GM21619 (cell line): ENCODE measurements around the gene MTRR.

Experiments used
- ATAC-seq: cut with Tn5 transposase; IDR thresholded peaks from one replicate; pipeline ENCODE4 v1.9.1; 2021; ENCODE audit not compliant: unreplicated experiment

The MTRR gene

DNA sequence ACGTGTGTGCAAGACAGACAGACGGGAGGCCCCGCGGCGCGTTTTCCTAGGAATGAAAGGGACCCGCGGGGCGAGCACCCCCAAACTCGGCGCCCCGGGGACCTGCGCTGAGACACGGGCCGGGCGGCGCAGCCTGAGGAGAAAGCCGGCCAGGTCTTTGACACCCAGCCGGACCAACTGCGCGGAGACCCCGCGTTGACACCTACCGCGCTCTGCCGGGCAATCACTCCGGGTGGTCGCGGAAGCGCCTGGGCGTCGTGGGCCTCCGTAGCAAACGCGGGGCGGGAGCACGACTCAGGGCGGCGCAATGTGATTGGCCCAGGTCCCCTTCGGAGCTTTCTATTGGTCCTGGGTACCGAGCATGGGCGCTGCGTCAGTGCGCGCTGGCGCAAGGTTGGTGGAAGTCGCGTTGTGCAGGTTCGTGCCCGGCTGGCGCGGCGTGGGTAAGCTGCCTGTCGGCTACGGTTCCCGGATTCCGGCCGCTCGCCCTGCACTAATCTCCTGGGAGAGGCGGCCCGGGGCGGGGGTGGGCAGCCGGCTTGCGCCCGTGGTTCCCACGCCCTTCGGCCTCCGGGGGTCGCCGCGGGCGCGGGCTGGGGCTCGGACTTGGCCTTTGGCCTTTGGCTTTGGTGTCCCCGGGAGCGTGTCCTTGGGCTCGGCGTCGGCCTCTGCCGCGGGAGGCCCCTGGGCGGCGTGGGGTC lies at the start of gene MTRR, which contains the start of gene FASTKD3:
MTRR (plus strand) TSS at position 376 of the 701 bp plus-strand sequence. CDS start 1,647 bp downstream, outside the sequence.
FASTKD3 (minus strand) TSS at position 259 of the 701 bp plus-strand sequence. CDS start 948 bp downstream, outside the sequence.
- ATAC-seq: peak; percentile 96

DNA sequence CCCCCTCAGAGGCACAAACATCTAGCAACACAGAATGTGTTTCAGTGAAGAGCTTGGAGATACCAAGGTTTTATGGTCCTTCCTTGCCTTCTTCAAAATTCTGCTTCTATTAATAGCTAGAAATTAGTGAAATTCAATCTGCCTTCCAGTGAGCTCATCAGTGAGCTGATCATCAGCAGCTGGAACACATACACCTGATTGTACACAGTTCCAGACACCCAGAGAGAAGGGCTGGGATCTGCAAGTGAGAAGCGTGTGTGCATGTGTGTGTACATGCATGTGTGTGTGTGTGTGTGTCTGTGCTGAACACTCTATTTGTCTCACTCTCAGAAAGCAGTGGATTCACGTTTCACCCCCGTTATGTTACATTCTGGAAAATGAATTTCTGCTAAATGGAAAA lies 46.5 kb upstream of the MTRR start:
- ATAC-seq: no peak

DNA sequence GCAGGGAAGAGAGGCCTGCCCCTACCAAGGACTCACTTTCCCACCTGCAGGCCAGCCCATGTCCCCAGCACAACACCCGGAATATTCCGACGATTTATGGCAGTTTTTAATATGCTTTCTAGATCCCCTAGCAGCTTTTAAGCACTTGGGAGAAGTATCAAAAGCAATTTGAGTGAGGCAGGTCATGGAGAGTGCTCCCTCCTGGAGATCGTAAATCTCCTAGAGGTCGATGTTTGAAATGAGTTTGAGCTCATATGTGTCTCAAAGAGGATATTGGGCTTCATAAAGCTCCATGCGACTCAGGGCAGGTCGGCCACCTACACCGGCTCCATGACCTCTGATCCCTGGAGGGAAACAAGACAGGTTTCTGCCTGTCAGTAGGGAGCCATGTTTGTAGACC lies 45.4 kb upstream of the MTRR start:
- ATAC-seq: no peak

DNA sequence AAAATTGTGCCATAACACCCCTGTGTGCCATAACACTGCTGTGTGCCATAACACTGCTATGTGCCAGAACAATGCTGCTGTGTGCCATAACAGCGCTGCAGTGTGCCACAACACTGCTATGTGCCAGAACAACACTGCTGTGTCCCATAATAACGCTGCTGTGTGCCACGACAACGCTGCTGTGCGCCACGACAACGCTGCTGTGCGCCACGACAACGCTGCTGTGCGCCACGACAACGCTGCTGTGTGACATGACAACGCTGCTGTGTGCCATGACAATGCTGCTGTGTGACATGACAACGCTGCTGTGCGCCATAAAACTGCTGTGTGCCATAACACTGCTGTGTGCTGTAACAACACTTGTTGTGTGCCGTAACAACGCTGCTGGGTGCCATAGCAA lies 44.0 kb upstream of the MTRR start:
- no peak for ATAC-seq

DNA sequence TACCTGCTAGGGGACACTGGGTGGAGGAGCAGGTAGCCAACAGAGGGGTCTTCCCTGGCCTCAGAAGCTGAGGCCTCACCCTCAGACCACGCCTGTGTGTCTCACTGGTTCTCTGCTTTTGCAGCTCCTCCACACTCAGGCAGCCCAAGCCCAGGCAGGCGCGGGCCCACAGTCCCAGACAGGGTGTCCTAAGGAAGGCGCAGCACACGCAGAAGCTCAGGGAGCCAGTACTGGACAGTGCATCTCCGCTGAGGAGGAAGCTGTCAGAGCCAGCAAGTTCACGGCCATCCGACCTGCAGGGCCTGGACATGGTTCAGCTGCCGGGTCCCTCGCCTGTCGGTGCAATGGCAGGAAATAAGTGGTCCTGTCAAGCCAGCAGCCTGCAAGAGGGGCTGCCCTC lies 43.3 kb upstream of the MTRR start:
- no peak for ATAC-seq

DNA sequence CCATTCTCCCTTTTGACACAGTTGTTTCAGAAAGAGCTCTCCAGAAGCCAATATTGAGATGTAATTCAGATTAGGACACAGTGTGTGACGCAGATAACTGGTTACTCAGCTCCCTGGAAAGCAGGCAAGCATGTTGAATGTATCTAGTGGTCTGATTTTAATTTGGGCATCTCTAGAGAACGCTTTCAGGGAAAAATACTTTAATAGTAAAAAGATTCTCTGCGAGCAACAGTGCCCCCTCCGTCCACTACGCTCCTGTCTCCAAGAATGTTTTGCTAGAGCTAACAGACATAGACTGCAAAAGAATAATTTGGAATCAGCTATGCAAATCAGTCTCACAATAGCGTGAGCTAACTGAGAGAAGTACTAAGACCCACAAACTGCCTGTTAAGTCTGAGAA lies 41.3 kb upstream of the MTRR start:
- no peak for ATAC-seq

DNA sequence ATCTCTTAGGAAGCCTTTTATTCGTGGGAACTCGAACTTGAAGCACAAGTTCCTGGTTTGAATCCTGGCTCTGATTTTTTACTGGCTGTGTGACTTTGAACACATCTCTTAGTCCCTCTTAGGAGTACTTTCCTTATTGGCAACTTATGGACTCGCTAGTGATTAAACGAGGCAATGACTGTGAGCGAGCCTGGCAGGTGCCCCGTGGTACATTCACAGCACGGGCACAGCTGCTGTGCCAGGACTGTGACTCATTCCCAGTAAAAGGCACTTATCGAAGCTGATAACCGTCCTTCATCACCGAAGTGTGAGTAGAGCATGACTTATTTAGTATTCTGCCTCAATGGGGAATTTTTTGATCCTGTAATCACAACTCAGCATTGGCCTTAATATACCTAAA lies 40.7 kb upstream of the MTRR start:
- no peak for ATAC-seq

DNA sequence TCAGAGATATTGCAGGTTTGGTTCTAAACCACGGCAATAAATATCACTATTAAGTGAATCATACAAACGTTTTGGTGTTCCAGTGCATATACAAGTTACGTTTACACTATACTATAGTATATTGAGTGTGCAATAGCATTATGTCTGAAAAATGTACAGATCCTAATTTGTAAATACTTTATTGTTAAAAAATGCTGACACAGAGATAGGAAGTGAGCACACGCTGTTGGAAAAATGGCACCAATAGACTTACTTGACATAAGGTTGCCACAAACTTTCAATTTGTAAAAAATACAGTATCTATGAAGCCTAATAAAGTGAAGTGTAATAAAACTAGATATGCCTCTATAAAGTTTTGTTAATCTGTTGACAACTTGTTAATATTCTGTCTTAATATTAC lies 34.0 kb upstream of the MTRR start:
- ATAC-seq: no peak

DNA sequence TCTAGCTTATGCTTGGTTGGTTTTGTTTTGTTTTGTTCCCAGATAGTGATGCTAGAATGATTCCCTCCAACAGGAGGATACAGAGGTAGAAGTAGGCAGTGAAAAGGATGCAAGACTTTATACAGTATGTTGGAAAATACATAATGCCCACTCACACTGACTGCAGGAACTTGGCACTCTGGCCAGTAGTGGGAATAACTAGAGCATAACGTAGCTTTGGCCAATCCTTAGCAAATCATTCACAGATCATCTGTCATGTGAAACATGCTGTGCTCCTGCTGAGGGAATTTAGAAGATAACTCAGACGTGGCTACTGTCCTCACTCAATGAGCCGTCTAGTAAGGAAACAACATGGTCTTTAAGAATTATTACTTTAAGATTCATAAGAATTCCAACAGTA lies 31.5 kb upstream of the MTRR start:
- ATAC-seq: no peak

DNA sequence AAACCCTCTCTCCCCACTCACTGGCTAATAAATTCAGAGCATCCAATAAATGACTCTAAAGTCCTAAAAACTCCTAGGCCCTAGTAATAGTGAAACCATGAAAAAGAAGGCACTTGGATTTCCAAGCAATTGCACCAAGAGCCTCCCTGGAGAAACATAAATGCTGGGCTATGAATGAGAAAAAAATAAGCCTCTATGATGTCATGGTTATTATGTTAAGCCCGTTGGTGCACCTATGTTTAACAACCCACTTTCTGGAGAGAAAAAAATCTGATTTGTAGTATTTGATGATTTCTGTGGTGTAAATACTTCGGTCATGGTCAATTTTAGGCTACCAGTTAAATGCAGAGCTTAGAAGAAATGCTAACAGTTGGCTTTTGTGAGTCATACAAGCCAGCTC lies 26.4 kb upstream of the MTRR start:
- no peak for ATAC-seq

DNA sequence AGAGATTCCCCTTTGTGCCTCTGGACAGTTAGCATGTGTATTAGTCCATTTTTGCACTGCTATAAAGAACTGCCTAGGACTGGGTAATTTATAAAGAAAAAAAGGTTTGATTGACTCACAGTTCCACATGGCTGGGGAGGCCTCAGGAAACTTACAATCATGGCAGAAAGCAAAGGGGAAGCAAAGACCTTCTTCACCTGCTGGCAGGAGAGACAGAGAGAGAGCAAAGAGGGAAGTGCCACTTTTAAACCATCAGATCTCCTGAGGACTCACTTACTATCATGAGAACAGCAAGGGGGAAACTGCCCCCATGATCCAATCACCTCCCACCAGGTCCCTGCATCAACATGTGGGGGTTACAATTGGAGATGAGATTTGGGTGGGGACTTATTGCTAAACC lies 24.0 kb upstream of the MTRR start:
- no peak for ATAC-seq

DNA sequence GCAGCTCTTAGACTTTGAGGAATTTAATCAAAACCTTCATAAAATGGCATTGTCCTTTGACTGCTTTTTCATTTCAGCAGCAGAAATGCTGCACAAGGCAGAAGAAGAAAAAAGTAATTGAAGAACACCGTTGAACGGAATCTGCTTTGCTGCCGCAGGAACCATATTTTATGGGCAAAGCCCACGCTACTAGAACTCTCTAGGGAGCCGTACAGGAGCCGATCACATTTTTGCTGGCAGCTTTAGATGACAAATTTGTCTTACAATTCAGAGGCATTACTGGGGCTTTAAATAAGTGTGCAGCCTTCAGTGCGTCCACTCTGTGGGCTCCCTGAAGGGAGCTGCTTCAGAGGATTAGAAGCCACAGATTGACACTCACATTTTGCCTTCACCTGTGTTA lies 23.4 kb upstream of the MTRR start:
- no peak for ATAC-seq

DNA sequence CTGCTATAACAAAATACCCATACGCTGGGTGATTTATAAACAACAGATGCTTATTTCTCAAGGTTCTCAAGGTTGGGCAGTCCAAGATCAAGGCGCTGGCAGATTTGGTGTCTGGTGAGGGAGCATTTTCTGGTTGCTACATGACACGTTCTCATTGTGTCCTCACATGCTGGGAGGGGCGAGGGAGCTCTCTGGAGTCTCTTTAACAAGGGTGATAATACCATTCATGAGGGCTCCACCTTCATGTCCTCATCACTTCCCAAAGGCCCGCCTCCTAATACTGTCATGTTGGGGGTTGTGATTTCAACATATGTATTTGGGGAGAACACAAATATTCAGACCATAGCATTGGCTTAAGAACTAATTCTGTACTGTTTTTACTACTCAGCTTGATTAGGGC lies 22.6 kb upstream of the MTRR start:
- no peak for ATAC-seq

DNA sequence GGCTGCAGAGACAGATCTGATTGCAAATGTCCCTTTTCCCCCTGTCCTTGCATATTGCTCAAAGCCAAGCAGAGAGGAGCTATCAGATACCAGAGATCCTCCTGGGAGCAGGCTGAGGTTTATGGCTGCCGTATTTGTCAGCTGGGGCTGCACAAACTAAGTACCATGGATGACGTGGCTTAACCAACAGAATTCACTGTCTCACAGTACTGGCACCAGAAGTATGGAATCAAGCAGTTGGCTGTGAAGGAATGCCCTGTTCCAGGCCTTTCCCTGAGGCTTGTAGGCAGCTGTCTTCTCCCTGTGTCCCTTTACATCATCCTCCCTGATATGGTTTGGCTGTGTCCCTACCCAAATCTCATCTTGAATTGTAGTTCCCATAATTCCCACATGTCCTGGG lies 20.7 kb upstream of the MTRR start:
- no peak for ATAC-seq

DNA sequence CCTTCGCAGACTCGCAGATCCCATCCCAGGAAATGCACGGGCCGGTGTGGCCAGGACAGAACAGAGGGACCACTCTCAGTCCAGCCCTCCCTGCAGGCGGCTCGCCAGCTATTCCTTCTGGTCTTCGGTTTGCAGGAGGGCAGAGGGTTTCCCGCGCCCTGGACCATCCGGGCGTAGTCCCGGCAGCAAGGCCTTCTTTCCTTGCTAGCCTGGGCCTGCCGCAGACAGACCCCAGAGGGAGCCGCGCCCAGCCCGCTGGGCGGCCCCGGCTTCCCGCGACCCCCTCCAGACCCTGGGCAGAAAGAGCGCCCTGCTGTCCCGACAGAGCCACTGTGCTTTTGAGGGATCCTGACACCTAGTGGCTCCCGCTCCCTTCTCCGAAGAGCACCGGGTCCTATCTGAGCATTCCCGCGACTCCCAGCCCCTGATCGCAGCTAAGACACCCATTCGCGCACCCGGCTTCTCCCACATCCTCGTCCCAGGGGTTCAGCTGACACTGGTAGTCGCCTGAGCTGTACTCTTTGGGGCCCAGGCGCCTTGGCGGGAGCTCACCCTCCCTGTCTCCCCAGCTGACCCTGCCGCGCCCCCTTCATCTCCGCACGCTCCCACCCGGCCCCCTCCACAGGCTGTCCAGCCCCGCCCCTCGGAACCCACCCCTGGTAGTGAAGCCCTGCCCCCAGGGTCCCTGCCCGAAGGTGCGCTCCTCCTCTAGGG lies 19.1 kb upstream of the MTRR start:
- ATAC-seq: no peak

DNA sequence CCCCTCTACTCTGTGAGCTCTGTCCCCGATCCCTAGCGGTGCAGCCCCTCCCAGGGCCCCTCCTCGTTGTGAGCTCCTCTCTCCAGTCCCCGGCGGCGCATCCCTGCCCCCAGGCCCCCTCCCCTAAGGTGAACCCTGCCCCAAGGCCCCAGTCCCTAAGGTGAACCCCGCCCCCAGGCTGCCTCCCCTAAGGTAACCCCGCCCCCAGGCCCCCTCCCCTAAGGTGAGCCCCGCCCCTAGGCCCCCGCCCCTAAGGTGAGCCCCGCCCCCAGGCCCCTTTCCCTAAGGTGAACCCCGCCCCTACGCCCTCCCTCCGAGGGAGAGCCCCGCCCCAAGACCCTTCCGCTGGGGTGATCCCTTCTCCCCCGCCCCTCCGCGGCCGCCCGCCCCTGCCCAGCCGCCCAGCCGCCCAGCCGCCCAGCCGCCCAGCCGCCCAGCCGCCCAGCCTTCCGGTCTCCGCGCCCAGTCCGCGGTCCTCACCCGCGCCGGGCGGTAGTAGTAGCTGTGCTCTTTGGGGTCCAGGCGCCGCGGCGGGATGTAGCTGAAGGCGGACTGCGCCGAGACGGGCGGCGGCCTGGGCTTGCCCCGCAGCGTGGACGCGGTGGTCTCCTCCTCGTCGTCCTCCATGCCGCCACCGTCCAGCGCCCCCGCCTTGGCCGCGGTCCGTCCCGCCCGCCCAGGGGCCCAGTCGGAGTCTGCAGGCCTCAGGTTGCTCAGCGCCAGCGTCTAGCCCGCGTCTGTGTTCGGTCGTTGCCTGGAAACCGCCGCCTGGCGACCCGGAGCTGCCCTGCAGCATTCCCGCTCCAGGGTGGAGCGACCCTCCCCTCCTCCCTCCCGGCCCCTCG lies 18.3 kb upstream of the MTRR start, which contains the start of gene CFAP90:
CFAP90 (minus strand) TSS at position 739 of the 845 bp plus-strand sequence; CDS start at position 627, 112 bp downstream.
- ATAC-seq: no peak

DNA sequence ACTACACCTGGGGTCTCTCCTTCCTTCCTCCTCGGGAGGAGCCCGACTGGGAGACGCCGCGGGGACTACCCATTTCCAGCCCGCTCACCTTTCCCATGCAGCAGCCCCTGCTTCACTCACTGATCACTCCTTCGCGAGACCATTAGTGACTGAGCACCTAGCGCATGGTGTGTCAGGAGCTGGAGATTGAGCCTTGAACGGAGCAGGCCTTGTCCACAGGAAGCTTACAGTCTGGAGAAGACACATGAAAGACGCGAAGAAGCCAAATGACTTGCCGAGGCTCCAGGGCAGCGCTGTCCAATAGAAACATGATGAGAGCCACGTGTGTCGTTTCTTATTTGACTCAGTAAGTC lies 17.7 kb upstream of the MTRR start:
- ATAC-seq: no peak

DNA sequence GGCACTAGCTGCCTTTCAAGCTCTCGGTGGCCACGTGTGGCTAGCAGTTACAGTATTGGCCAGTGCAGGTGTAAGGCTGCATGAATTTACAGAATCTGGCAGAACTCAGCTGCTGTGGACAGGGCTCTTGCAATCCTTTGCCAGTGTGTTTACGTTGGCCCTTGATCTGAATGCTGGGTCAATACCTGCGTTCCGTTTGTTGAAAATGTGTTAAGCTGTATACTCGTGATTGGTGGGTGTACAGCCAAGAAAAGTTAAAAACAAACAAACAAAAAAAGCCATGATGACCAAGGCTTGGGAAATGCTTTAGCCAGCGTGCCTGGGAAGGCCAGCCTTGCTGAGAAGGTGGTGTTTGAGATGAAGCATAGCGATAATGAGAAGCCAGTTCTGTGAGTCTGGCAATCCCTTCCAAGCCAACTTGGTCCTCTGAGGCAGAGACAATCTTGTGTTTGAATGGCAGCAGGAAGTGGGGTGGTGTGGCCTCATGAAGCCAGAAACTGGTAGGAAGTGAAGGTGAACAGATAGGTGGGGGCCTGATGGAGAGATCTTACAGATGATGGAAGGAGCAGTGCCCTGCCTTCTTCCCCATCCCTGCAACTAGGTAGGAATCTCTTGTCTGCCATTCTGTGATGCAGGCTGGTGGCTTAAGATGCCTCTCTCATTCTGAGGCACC lies 17.2 kb upstream of the MTRR start:
- no peak for ATAC-seq

DNA sequence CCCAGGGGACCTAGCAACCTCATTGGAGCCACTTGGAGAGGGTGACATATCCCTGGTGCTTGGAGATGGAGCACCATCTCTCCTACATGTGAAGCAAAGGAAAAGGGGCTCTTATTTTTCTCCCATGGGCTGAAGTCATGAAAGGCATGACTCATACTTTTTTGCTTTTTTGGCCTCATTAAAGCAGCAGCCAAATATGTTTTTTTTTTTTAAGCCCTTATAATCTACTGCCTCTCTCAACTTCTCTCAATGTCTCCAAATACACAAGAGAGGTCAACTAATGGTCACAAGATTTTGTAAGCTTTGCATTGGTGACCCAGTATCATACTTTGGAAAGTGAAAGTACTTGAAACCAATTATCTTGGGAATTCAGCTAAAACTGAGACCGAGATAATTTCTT lies 16.4 kb upstream of the MTRR start:
- no peak for ATAC-seq

DNA sequence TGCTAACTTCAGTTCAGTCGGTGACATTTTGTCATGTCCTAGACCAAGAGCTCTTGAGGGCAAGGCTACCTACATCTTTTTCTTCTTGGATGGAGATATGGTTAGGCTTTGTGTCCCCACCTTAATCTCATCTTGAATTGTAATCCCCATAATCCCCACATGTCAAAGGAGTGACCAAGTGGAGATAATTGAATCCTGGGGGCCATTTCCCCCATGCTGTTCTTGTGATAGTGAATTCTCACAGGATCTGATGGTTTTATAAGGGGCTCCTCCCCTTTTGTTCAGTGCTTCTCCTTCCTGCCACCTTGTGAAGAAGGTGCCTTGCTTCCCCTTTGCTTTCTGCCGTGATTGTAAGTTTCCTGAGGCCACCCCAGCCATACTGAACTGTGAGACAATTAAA lies 16.0 kb upstream of the MTRR start:
- ATAC-seq: no peak

DNA sequence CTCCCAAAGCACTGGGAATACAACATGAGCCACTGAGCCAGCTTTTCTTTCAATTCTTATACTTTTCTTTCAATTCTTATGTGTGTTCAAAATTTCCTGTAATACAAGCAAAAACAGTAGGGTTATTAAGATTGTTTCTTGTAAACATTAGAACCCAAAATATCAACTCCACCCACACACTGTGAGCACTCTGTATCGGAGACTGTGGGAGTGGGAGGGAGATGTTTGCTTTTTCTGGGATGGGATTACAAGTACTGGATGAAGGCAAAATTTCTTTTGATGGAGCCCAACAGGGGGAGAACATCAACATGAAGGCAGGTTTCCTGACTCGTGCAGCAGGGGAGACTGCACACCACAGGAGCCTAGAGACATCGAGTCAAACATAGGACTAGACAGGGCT lies 13.3 kb upstream of the MTRR start:
- ATAC-seq: no peak
